ENCODE measurements around the gene IL4.

DNA sequence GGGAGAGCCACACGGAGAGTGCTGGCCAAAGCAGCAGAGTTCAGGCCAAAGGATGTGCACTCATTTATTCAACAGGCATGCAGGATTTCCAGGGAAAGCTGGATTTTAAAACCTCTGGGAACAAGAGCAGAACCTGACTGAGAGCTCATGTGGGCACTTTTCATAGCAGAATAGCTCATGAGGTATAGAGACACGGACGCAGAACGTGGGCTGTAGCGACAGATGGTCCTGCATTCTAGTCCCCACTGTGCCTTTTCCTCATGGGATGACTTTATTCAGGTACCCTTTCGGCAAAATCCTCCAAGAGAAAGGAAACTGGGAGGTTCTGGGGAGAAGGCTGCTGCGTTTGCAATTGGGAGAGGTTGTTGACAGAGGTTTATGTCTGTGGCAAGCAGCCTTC is 5.4 kb downstream of the IL4 start:
- TF ChIP-seq TAF1 (IDR thresholded peaks at IDR 0.05; ENCODE audit: borderline replicate concordance, low read depth, low read length) = no peak
- TF ChIP-seq POLR2A (IDR thresholded peaks at IDR 0.05; ENCODE audit: low read depth, low read length) = no peak
- no peak for TF ChIP-seq POLR2AphosphoS5 (IDR thresholded peaks at IDR 0.05; ENCODE audit: low read depth, low read length)

All from GM12892 (cell line).